HG02938 (cell line): ENCODE measurements around the gene LHFPL3.

Experiments
- ATAC-seq: cut with Tn5 transposase; IDR thresholded peaks from one replicate; pipeline ENCODE4 v1.9.1; 2021; ENCODE audit warnings: mild to moderate bottlenecking, moderate library complexity; ENCODE audit not compliant: unreplicated experiment

Gene LHFPL3

DNA sequence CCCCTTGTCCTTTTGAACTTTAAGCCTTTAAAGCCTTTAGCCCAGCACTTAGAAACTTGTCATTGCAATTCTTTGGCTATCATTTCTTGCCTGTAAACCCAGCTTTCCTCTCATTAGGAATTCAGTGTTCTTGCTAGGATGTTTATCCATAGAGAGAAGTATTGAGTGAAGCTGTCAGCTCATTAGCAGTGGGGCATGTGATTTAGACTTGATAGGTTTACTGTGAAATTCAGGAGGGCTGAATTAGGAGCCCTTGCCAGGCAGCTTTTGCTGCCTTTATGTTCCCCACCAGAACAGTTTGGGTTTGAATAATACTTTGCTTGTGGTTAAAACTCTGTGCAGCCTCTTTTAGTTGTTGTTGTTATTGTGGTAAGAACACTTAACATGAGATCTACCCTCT is 39.5 kb downstream of the LHFPL3 start:
- no peak for ATAC-seq

DNA sequence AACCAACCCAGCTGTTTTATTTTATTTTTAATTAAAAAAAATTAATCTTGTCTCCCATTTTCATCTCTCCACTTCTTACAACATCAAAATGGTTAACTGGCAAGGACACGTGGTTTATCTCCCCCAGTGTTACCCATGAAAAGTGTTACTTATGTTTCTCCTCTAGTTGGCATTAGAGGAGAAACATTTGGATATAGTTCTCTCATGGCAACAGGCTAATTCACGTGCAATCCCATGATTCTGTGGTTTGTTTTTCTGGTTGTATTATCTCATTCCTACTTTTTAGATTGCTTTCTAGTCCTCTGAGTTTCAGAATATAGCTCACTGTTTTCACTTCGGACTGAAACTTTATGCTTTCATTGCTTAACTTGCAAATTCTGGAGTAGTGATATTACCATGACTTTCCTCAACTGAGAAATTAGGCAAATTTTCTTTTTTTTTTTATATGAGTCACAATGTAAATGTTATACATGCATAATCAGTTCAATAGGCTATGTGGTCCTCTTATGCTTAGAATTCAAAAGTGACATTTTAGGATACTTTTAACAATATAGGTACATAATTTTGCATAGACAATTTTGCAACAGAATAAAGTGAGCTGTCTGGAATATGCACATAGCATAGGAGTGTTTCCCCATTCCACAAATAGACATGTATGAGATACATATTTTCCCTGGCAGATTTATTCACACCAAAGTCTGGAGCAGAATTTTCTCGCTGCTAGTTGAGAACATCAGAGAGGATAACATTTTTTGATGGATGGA is 43.0 kb downstream of the LHFPL3 start:
- ATAC-seq: no peak

DNA sequence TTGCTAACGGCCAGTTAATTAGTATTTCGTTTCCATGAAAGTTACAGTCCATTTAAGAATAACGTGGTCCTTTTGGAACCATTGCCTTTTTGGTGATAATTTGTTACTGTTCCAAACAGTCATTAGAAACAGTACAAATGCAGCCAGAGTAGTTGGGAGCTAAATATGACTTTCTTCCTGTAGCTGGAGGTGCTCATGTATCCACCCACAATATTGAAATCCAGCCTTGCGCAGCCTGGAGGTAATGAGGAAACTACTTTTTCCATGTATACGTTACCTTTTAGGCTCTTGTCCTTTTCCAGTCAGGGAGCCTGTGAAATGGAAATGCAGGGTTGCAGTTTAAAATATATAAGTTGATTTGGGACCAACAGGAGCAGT is 43.6 kb downstream of the LHFPL3 start:
- no peak for ATAC-seq

DNA sequence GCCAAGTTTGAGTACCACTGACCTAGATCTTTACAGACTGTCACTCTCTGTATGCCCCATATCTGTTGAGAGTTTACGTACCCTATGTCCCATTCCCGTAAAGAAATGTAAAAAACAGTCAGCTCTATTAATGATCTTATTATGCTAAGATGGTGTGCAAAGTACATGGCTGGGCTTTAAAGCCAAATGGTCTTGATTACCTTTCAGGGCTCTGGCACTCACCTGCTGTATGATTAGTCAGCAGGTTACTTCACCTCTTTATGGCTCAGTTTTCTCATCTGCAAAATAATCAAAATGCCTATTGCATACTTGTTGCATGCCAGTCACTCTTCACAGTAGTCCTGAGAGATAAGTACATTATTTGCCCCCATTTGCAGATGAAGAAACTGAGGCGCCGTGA is 54.2 kb downstream of the LHFPL3 start:
- ATAC-seq: no peak

DNA sequence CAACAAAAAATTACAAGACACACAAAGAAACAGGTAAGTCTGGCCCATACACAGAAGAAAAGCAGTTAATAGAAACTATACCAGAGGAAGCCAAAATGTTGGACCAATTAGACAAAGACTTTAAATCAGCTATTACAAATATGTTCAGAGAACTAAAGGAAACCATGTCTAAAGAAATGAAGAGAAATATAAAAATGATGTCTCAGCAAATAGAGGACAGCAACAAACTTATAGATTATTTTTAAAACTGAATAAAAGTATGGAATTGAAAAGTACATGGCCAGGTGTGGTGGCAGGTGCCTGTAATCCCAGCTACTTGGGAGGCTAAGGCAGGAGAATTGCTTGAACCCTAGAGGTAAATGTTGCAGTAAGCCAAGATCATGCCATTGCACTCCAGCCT is 58.5 kb downstream of the LHFPL3 start:
- ATAC-seq: no peak

DNA sequence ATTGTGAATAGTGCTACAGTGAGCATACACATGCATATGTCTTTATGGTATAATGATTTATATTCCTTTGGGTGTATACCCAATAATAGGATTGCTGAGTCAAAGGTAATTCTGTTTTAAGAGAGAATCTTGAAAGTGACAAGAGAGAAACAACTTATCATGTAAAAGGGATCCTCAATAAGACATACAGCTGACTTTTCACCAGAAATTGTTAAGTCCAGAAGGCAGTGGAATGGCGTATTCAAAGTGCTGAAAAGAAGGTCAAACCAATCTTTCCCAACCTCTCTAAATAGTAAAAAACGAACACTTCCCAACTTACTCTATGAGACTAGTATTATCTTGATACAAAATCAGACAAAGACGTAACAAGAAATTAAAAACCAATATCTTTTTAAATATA is 59.8 kb downstream of the LHFPL3 start:
- ATAC-seq: no peak

DNA sequence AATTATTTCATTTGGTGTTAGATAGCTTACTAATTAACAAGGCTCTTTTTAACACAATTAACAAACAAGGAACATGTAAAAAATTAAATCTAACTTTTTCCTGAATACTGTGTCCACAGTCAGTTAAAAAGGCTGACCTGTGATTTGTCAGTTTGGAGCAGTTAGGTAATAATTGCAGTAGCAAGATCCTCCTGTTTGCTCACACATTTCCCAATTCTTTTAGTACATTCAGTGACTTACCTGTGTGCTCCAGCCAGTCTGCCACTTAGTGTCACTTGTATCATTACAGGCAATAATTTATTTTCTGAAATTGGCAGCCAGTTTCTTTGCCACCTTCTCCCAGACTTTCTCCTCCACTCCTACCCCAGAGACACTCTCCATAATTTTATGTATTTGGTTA is 66.8 kb downstream of the LHFPL3 start:
- no peak for ATAC-seq

DNA sequence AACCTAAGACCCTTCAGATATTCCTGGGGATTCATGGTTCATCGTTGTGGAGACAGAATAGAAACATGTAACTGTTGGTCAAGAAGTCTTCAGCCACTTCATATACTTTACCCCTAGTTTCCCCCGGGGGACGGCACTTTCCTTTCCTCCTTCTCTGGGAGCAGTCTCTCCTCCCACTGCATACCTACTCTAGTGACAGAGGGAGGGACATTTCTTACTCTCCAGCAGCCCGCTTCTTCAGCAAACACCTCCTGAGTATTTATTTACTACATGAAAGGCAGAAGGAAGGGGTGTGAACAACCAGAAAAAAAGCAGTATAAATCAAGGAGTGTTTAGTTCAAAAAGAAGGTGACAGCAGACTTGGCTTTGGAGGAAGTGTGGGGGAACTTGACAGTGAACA is 69.0 kb downstream of the LHFPL3 start:
- ATAC-seq: no peak

DNA sequence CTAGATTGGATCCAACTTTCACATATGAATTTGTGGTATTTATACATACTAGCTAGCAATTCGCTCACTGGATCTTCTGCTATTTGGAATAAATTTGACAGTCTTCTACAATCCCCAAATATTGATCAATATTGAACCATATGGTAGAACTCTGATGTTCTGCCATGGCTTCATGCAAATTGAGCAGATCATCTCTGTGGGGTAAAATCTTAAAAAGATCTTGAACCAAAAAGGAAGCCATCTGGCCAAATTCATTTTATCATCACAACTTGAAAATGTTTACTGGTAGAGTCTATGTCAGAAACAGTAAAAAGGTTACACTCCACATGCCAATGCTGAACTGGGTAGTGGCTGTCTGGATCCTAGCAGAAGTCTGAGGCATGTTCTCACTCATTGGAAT is 80.0 kb downstream of the LHFPL3 start:
- no peak for ATAC-seq

DNA sequence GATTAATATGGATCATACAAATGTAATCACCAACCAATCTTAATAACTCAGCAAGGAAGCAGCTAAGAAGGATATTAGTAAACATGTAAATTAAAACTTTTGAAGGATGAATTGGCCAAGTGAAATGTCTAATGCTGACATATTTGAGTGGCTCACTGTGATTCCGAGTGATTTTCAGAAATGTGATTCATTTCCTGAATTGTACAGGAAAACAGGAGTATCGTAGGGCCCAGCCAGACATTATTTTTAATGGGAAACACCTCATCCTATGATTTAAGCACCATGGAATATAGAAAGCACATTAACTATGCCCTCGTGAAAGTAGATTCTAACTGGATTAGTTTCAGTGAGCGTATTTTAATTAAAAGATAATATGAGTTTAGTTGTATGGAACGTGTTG is 82.3 kb downstream of the LHFPL3 start:
- ATAC-seq: no peak

DNA sequence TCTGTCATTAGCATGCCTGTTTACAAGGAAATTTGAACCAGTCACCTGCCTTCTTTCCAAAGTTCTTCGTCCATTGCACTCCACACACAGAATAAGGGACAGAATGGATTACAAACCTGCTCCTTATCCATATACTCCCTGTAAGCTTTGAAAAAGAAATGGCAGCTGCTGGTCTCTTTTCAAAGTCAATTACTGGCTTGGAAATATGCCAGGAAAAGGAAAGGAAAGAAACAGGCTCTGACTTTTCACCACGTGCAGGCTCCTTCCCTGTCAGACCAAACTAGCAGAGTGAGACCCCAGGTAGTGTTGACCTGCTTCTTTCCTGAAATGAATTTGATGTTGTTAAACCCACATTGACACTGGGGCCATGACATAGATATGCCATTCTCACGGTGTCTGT is 84.5 kb downstream of the LHFPL3 start:
- no peak for ATAC-seq

DNA sequence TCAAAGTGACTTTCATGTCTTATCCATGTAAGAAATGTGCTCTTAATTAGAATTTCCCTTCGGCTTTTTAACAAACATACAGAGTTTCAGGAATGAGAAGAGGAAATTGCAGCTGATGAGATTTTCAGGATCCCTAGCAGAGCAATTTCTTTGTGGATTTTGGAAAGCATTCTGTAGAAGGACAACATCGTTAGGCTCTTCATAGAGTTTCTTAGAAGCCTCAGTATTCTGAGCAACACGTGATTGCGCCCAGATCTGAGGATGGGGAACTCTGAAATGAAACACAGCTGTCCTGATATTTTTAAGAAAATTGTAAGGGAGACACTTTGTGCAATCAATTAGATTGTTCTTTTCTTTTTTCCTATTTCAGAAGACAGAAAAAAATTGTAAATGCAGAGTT is 85.8 kb downstream of the LHFPL3 start:
- ATAC-seq: no peak

DNA sequence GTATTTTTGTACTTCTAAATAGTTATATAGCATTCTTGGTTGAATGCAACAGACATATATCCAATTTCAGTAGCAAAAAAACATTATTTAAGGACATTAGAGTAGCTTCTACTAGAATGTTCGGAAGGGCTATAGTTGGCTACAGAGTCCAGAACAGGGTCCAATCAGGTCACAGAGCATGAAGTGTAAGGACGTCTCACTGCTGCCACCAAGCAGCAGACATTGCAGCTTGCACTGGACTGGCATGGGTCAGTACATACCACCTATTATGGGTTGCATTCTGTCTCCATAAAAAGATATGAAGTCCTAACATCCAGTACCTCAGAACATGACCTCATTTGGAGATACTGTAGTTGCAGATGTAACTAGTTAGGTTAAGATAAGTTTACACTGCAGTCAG is 87.3 kb downstream of the LHFPL3 start:
- ATAC-seq: no peak

DNA sequence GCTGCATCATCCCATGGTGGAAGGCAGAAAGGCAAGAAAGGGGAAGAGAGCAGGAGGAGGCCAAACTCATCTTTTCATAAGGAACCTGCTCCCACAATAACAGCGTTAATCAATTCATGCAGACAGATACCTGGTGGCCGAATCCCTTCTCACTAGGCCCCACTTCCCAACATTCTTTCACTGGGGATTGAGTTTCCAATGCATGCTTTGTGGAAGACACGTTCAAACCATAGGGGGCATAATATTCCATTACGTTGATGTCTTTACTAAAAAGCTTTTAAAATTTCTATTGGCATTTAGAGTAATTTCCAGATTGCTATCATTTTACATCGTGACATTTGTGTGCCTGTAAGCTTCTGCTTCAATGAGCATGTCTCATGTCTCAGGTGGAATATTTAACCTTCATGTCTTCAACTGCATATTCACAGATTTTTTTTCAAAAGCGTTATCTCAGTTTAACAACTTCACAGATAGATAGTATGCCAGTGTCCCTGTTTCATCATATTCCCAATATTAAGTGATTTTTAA is 88.5 kb downstream of the LHFPL3 start:
- no peak for ATAC-seq

DNA sequence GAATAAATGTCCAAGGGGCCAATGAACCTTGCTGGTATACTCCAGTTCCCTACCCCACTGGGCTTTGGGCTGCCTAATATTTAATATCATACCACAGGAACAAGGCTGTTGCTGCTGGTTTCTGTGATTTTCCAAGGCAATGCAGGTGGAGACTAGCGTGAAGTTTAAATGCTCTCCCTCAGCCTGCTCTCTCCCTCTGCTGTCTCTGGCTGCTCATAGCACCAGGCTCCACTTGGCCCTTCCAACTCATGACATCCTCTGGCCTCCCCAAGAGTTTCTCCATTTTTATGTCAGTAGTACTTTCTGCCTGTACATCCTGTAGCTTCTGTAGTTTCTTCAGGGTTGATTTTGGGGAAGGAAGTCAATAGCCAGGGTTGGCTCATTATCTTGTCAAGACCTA is 103.5 kb downstream of the LHFPL3 start:
- no peak for ATAC-seq

DNA sequence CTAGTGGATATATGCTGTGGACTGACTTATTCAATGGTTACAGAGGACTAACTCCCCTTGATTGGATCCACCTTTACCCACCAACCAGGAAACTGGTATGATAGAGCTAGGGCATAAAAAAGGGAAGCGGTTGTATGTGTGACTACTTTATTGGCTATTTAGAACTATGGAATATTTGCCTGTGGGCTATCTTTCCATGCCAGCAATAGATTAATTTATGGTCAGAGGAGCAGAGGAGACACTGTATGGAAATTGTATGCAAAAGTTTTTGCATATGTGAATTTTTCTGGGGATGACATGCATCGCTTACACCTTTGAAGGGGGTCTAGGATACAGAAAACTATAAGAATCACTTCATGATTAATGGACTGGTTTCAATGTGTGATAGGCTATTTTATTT is 105.7 kb downstream of the LHFPL3 start:
- no peak for ATAC-seq

DNA sequence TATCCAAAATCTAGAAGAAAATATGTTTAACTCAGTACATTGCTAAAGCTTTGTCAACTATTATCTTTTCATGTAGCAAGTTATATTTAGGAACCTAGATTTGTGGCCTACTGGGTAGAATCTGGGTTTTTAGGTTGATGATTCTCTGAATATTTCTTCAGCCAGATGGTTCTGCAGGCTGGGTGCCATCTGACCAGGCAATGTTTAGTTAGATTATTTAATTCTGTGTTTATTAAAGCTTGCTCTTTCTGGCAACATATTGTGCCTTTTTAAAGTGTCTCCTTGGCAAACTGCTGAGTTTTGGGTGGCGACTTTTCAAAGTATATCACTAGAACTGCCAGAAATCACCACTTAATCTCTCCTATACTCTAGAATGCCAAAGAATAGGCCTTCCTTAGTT is 114.1 kb downstream of the LHFPL3 start:
- ATAC-seq: no peak

DNA sequence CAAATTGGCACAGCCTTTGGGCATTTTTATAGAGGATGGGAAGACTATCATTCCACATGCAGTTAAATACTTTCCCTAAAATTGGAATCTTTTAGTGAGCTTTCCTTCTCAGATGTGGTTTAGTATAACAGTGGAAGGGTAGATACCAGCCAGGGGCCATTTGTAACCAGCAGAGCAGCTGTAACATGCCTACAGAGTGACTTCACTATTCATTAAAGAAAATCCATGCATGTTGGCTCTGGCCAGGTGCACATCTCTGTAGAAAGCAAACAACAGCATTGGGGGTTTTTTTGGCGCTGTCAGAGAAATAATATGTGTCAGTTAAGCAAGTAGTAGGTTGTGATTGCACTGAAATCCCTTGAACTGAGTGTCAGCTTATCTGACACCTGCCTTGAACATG is 115.6 kb downstream of the LHFPL3 start:
- ATAC-seq: no peak

DNA sequence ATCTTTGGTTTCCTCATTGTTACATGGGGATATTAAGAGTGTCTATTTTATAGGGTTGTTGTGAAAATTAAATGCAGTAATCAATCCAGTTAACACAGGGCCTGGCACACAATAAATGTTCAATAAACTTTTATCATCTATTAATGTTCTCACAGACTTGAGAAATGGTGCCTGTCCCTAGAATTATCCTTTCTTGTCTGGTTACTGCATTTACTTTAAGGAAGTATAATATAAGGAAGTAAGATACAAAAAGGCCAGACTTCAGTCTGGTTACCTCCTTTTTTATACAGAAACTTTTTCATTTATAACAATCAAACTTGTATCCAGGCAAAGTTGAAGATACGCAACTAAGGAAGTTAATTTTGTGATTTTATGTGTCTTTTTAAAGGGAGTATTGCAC is 117.0 kb downstream of the LHFPL3 start:
- no peak for ATAC-seq

DNA sequence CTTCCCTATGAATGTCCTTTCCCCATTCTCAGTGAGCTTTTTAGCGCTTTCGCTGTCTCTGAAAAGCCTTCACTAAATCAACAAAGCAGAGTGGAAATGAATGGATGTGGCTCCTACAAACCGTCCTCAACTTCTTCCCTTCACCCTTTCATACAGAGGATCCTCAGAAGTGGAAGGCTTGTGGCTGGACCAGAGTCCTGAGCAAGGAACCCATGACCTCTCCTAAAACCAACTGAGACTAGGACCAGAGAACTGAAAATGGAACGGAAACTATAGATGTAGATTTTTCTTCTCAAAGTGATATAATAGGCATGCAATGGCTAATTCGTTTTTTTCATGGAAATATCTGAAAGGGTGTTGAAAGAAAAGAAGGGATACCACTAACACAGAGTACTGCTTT is 122.5 kb downstream of the LHFPL3 start:
- no peak for ATAC-seq

DNA sequence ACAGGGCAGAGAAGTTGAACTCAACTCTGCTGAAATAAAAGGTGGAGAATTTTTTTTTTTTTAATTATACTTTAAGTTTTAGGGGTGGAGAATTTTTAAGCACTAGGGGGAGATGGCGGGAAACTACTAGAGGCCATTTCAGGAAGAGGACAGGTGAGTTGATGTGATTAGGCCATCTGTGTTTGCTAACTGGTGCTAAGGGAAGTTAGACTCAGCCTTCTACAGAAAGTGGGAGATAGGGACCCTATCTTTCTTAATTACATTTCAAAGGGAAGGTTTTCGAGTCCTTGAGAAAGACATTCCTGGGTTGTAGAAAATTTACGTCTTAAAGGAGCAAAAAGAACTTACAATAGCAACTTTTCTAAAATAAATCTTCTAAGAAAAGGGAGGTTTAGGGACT is 124.8 kb downstream of the LHFPL3 start:
- no peak for ATAC-seq

DNA sequence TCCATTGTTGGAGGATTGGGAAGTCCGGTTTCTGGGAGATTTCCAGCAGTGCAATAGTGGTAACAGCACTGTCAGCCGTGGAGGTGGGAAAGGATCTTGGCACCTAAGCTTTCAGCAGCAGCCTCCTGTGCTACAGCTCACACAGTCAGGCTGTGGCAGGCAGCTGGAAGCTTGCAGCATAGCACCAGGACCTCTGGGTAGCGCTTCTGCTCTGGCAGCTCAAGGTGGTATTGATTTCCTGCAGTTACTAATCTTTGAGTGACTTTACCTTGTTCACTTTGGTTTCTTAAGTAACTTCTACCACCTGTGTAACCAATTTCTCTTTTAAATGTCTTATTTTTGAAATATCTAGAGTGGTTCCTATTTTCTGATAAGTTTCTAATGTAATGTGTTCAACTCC is 130.5 kb downstream of the LHFPL3 start:
- no peak for ATAC-seq

DNA sequence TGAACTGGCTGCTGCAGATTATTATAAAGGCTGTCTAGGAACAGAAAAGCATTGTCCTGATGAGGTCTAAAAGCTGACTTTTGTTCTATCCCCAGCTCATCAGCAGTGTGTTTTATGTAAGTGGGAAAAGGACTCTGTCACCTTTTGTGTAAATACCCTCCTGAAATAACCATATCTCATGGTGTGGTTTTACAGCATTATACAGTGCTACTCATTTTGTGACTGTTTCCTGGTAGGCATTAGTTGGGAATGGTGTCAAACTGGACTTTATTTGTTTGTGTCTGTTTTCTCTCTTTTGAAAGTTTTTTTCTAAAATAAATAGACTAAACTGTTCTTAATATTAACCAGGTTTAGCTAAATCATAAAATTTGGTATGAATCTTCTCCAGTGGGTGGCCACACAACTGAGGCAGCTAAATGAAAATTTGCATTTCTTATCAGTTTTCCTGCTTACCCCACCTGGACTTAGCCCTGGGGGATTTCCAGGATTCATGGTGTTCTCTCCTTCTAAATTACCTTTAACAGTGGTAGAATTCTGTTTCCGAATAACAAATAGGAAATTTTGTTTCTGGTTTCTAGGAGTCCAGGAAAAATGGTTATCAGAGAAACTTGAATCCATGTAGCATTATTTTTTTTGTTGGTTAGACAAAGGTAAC is 140.9 kb downstream of the LHFPL3 start:
- ATAC-seq: no peak
